HL-60 (cell line): ENCODE data around the gene FTO.

Source experiments
- DNase-seq, 2 experiments: peaks; one replicate each; pipeline ENCODE4 v3.0.0-alpha.2; 2010 to 2020; ENCODE audit warnings: low read depth in 1 of 2, low spot score in 1 of 2
- H3K27ac ChIP-seq: fragments of 250-450 bp; sonication (Bioruptor Pico); replicated peaks from 2 replicates; pipeline ENCODE4 v1.5.1; 2020; ENCODE audit warnings: mild to moderate bottlenecking, moderate library complexity
- H3K27me3 ChIP-seq: fragments of 250-450 bp; sonication (Bioruptor Pico); 2 replicates; pipeline ENCODE4 v1.5.1; 2021; ENCODE audit warnings: mild to moderate bottlenecking, moderate library complexity; ENCODE audit not compliant: insufficient read depth, poor library complexity, severe bottlenecking
- H3K4me3 ChIP-seq: replicated peaks from 2 replicates; pipeline ENCODE4 v1.5.1; 2011; ENCODE audit warnings: mild to moderate bottlenecking, control low read depth, low read length; ENCODE audit not compliant: insufficient read depth
- CTCF ChIP-seq: IDR thresholded peaks from one replicate; pipeline ENCODE4 v1.5.1; 2011; ENCODE audit warnings: low read length, control low read depth, inconsistent platforms; ENCODE audit not compliant: insufficient read depth
- GABPA ChIP-seq: IDR thresholded peaks from 2 replicates; pipeline ENCODE4 v1.6.1; 2012; ENCODE audit warnings: low read depth
- POLR2AphosphoS5 ChIP-seq: IDR thresholded peaks from 2 replicates; pipeline ENCODE4 v1.6.1; 2012; ENCODE audit warnings: low read depth
- REST ChIP-seq: IDR thresholded peaks from 2 replicates; pipeline ENCODE4 v1.6.1; 2012; ENCODE audit warnings: low read depth; ENCODE audit not compliant: insufficient replicate concordance
- SPI1 ChIP-seq: IDR thresholded peaks from 2 replicates; pipeline ENCODE4 v1.6.1; 2012; ENCODE audit warnings: low read depth, mild to moderate bottlenecking, borderline replicate concordance

FTO gene

GRCh38 chr16:53745086-53745485 is 41.1 kb downstream of the FTO start:
- Histone ChIP-seq H3K27ac (no peak overlapping the region), H3K27me3 (no peaks in the 10 kb centered on the region), H3K4me3 (no peak overlapping the region)
- no peak for DNase-seq
- TF ChIP-seq REST = no peak
- no peak for TF ChIP-seq POLR2AphosphoS5
- no peak for TF ChIP-seq GABPA
- TF ChIP-seq SPI1 = no peak
- TF ChIP-seq CTCF = no peak

GRCh38 chr16:53745753-53746266 is 41.9 kb downstream of the FTO start:
- Histone ChIP-seq H3K27ac (no peak overlapping the region), H3K4me3 (no peak overlapping the region), H3K27me3 (no peaks in the 10 kb centered on the region)
- DNase-seq = no peak
- TF ChIP-seq CTCF (no peak), POLR2AphosphoS5 (no peak), GABPA (no peak), SPI1 (no peak), REST (no peak)

GRCh38 chr16:53752560-53752959 is 48.6 kb downstream of the FTO start:
- no peaks in the 10 kb centered on the region for H3K27me3 ChIP-seq
- no peak for DNase-seq
- TF ChIP-seq SPI1 = no peak
- no peak for TF ChIP-seq CTCF
- TF ChIP-seq GABPA = no peak
- TF ChIP-seq POLR2AphosphoS5 = no peak
- TF ChIP-seq REST = no peak

More at GRCh38 chr16:53752560-53752959, 48.6 kb downstream of the FTO start:
- Histone ChIP-seq H3K27ac (no peak overlapping the region), H3K4me3 (no peak overlapping the region)
